WTC11 (cell line): ENCODE measurements around the gene OAS2.

Experiments
- ZNF423 ChIP-seq: fragments of 250-450 bp; sonication (Bioruptor Pico); IDR thresholded peaks from 2 replicates; pipeline ENCODE4 v2.1.2; 2022; ENCODE audit warnings: mild to moderate bottlenecking, moderate library complexity
- TF ChIP-seq, protein P1 (sequence below): fragments of 200-600 bp; IDR thresholded peaks from 2 replicates; pipeline ENCODE4 v1.8.0; 2022; ENCODE audit warnings: antibody characterized with exemption
- TF ChIP-seq, protein P2 (sequence below): sonication (generic); formaldehyde crosslinking; IDR thresholded peaks from 2 replicates; pipeline ENCODE4 v1.8.0; 2022; ENCODE audit warnings: missing genetic modification reagents

DNA sequence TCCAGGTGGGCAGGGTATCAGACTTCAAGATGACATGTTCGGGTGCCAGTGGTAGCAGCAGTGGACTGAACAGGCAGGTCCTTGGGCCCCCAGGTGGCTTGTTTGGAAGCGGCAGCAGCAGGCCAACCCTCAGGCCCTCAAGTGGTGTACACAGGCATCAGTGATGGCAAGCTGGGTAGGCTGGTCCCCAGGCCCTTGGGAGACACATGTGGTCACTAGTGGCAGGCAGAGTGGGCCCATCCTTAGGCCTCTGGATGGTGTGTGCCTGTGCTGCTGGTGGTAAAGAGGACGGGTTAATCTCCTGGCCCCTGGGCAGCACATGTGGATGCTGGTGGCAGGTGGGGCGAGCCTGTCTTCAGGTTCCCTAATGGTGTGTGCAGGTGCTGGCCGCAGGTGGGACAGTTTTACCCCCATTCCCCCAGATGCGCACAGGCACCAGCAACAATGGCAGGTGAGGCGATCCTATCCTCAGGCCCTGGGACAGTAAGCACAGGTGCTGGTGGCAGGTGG is 8.0 kb downstream of the OAS2 start:
- TF ChIP-seq, protein P1, sequence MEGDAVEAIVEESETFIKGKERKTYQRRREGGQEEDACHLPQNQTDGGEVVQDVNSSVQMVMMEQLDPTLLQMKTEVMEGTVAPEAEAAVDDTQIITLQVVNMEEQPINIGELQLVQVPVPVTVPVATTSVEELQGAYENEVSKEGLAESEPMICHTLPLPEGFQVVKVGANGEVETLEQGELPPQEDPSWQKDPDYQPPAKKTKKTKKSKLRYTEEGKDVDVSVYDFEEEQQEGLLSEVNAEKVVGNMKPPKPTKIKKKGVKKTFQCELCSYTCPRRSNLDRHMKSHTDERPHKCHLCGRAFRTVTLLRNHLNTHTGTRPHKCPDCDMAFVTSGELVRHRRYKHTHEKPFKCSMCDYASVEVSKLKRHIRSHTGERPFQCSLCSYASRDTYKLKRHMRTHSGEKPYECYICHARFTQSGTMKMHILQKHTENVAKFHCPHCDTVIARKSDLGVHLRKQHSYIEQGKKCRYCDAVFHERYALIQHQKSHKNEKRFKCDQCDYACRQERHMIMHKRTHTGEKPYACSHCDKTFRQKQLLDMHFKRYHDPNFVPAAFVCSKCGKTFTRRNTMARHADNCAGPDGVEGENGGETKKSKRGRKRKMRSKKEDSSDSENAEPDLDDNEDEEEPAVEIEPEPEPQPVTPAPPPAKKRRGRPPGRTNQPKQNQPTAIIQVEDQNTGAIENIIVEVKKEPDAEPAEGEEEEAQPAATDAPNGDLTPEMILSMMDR: no peak
- no peak for TF ChIP-seq ZNF423 (CRISPR knock-in tag)
- TF ChIP-seq, protein P2, sequence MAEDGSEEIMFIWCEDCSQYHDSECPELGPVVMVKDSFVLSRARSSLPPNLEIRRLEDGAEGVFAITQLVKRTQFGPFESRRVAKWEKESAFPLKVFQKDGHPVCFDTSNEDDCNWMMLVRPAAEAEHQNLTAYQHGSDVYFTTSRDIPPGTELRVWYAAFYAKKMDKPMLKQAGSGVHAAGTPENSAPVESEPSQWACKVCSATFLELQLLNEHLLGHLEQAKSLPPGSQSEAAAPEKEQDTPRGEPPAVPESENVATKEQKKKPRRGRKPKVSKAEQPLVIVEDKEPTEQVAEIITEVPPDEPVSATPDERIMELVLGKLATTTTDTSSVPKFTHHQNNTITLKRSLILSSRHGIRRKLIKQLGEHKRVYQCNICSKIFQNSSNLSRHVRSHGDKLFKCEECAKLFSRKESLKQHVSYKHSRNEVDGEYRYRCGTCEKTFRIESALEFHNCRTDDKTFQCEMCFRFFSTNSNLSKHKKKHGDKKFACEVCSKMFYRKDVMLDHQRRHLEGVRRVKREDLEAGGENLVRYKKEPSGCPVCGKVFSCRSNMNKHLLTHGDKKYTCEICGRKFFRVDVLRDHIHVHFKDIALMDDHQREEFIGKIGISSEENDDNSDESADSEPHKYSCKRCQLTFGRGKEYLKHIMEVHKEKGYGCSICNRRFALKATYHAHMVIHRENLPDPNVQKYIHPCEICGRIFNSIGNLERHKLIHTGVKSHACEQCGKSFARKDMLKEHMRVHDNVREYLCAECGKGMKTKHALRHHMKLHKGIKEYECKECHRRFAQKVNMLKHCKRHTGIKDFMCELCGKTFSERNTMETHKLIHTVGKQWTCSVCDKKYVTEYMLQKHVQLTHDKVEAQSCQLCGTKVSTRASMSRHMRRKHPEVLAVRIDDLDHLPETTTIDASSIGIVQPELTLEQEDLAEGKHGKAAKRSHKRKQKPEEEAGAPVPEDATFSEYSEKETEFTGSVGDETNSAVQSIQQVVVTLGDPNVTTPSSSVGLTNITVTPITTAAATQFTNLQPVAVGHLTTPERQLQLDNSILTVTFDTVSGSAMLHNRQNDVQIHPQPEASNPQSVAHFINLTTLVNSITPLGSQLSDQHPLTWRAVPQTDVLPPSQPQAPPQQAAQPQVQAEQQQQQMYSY: no peak
